ENCODE data around the gene PTPN22. TPM values are rescaled to one million over a fixed set of nuclear protein-coding genes. Genes with fewer than 3 reads are reported as not detected.

The PTPN22 gene
- total RNA-seq, 2 experiments from 2014 or later = 54.0 to 56.0 TPM

- ChIA-PET CTCF (interaction anchor here (2.8 kb wide), 1 partner anchor 9 kb away, joined by 10 read pairs; no protein-coding TSS in a partner anchor), POLR2A (interaction anchor here (0.9 kb wide), 1 partner anchor 87 kb away, joined by 3 read pairs; no protein-coding TSS in a partner anchor)
- intact Hi-C loops (cut with micrococcal nuclease) = loop anchor here (2.0 kb wide), 1 partner anchor 28 kb away; no protein-coding TSS in a partner anchor
- Mint-ChIP-seq H3K36me3 (ENCODE audit: low read depth) (peaks cover 9% of the 10 kb centered on the region), H3K4me1 (ENCODE audit: low read depth) (peaks cover 30% of the 10 kb centered on the region), H3K27me3 (no peaks in the 10 kb centered on the region), H3K27ac (no peak overlapping the region), H3K9me3 (peaks cover 3% of the 10 kb centered on the region), H3K4me3 (no peak overlapping the region)
- ATAC-seq (no peak), DNase-seq (no peak)
- no peak for TF ChIP-seq CTCF (IDR thresholded peaks at IDR 0.05)
These were observed 89.1 kb downstream of the PTPN22 start for GRCh38 chr1:113782406-113782805.

- ATAC-seq (peak; percentile 11), DNase-seq (no peak)
- intact Hi-C loops (cut with micrococcal nuclease) = no loop called here
- H3K36me3 Mint-ChIP-seq (ENCODE audit: low read depth) = peaks cover 18% of the 10 kb centered on the region
- no peak overlapping the region for H3K4me3 Mint-ChIP-seq
- ChIA-PET CTCF (interaction anchor here (2.8 kb wide), 1 partner anchor 11 kb away, joined by 10 read pairs; no protein-coding TSS in a partner anchor), POLR2A (interaction anchor here (1.3 kb wide), 1 partner anchor 28 kb away, joined by 4 read pairs; no protein-coding TSS in a partner anchor)
- peaks cover 13% of the 10 kb centered on the region for H3K4me1 Mint-ChIP-seq (ENCODE audit: low read depth)
- peaks cover 3% of the 10 kb centered on the region for H3K9me3 Mint-ChIP-seq
- no peaks in the 10 kb centered on the region for H3K27me3 Mint-ChIP-seq
- no peak for TF ChIP-seq CTCF (IDR thresholded peaks at IDR 0.05)
- no peak overlapping the region for H3K27ac Mint-ChIP-seq
These were observed 91.0 kb downstream of the PTPN22 start for GRCh38 chr1:113780374-113781146.

- TF ChIP-seq CTCF (IDR thresholded peaks at IDR 0.05) = no peak
- H3K27me3 Mint-ChIP-seq = no peaks in the 10 kb centered on the region
- H3K4me3 Mint-ChIP-seq = no peak overlapping the region
- POLR2A ChIA-PET = interaction anchor here (1.3 kb wide), 1 partner anchor 29 kb away, joined by 4 read pairs; no protein-coding TSS in a partner anchor
- H3K27ac Mint-ChIP-seq = no peak overlapping the region
- peaks cover 8% of the 10 kb centered on the region for H3K4me1 Mint-ChIP-seq (ENCODE audit: low read depth)
- intact Hi-C loops (cut with micrococcal nuclease) = no loop called here
- CTCF ChIA-PET = no interaction called here
- DNase-seq (no peak), ATAC-seq (no peak)
- H3K9me3 Mint-ChIP-seq = peaks cover 3% of the 10 kb centered on the region
- H3K36me3 Mint-ChIP-seq (ENCODE audit: low read depth) = peaks cover 18% of the 10 kb centered on the region
These were observed 92.0 kb downstream of the PTPN22 start for GRCh38 chr1:113779542-113779941.

- Mint-ChIP-seq H3K4me1 (ENCODE audit: low read depth) (peaks cover 11% of the 10 kb centered on the region), H3K27me3 (no peaks in the 10 kb centered on the region), H3K4me3 (no peak overlapping the region), H3K36me3 (ENCODE audit: low read depth) (peaks cover 18% of the 10 kb centered on the region), H3K27ac (no peak overlapping the region), H3K9me3 (peaks cover 3% of the 10 kb centered on the region)
- ChIA-PET POLR2A (no interaction called here), CTCF (no interaction called here)
- DNase-seq (no peak), ATAC-seq (no peak)
- intact Hi-C loops (cut with micrococcal nuclease) = no loop called here
- no peak for TF ChIP-seq CTCF (IDR thresholded peaks at IDR 0.05)
These were observed 94.0 kb downstream of the PTPN22 start for GRCh38 chr1:113777561-113777960.

- peaks cover 28% of the 10 kb centered on the region for H3K36me3 Mint-ChIP-seq (ENCODE audit: low read depth)
- H3K4me1 Mint-ChIP-seq (ENCODE audit: low read depth) = peaks cover 43% of the 10 kb centered on the region
These were observed 101.5 kb downstream of the PTPN22 start for GRCh38 chr1:113770031-113770430.

More at GRCh38 chr1:113770031-113770430, 101.5 kb downstream of the PTPN22 start:
- H3K9me3 Mint-ChIP-seq = no peaks in the 10 kb centered on the region
- no peak for DNase-seq
- intact Hi-C loops (cut with micrococcal nuclease) = no loop called here
- H3K4me3 Mint-ChIP-seq = no peak overlapping the region
- POLR2A ChIA-PET = interaction anchor here (2.4 kb wide), 1 partner anchor 10 kb away, joined by 13 read pairs; the partner anchor contains the start of gene PHTF1
- H3K27ac Mint-ChIP-seq = peak overlapping the region; percentile 47
- H3K27me3 Mint-ChIP-seq = no peaks in the 10 kb centered on the region
- CTCF ChIA-PET = no interaction called here
- ATAC-seq = no peak
- no peak for TF ChIP-seq CTCF (IDR thresholded peaks at IDR 0.05)
